Activated naive CD4-positive, alpha-beta T cell treated with Interleukin-2 at 50 U/mL for 16 hours (primary cell): ENCODE data around the gene CALU.

Experiments
- DNase-seq: peaks from one replicate; pipeline ENCODE4 v3.0.0-alpha.2; 2020

Gene CALU

GRCh38 chr7:128752251-128752650, 13.1 kb downstream of the CALU start:
- DNase-seq, result no peak

- DNase-seq, result no peak
Measured at GRCh38 chr7:128755075-128755818, 16.1 kb downstream of the CALU start.

GRCh38 chr7:128755819-128756476, 16.8 kb downstream of the CALU start:
- no peak for DNase-seq

- DNase-seq, result no peak
Measured at GRCh38 chr7:128757203-128757602, 18.0 kb downstream of the CALU start.

- DNase-seq, result no peak
Measured at GRCh38 chr7:128758553-128758952, 19.4 kb downstream of the CALU start.

GRCh38 chr7:128759242-128759641, 20.1 kb downstream of the CALU start:
- DNase-seq, result no peak

GRCh38 chr7:128763541-128763940, 24.4 kb downstream of the CALU start:
- no peak for DNase-seq

- no peak for DNase-seq
Measured at GRCh38 chr7:128767475-128768110, 28.4 kb downstream of the CALU start.

- DNase-seq, result no peak
Measured at GRCh38 chr7:128770233-128770632, 31.1 kb downstream of the CALU start.

GRCh38 chr7:128773604-128774003, 34.4 kb downstream of the CALU start:
- DNase-seq, result no peak

- DNase-seq, result no peak
Measured at GRCh38 chr7:128774029-128774689, 35.0 kb downstream of the CALU start.

GRCh38 chr7:128774921-128775320, 35.8 kb downstream of the CALU start:
- DNase-seq, result no peak

- DNase-seq, result no peak
Measured at GRCh38 chr7:128775744-128776474, 36.8 kb downstream of the CALU start, which contains the start of gene OPN1SW. TSS of gene OPN1SW (minus strand) at chr7:128775794. CDS start at chr7:128775781, 13 bp downstream.

- DNase-seq, result no peak
Measured at GRCh38 chr7:128777156-128778123, 38.3 kb downstream of the CALU start.

GRCh38 chr7:128778946-128779345, 39.8 kb downstream of the CALU start:
- DNase-seq, result no peak

GRCh38 chr7:128781126-128781525, 42.0 kb downstream of the CALU start:
- DNase-seq, result no peak

- no peak for DNase-seq
Measured at GRCh38 chr7:128781851-128782250, 42.7 kb downstream of the CALU start.

GRCh38 chr7:128783143-128783861, 44.1 kb downstream of the CALU start:
- DNase-seq, result no peak

GRCh38 chr7:128785738-128786137, 46.6 kb downstream of the CALU start:
- DNase-seq, result no peak
